Chondrocyte (in vitro differentiated cells): Measurements from ENCODE around the gene YDJC. TPM values are rescaled to one million over a fixed set of nuclear protein-coding genes. Genes with fewer than 3 reads are reported as not detected.

ENCODE experiments used
- DNase-seq: peaks from one replicate; pipeline ENCODE4 v3.0.0; 2021; ENCODE audit warnings: mixed read lengths, low spot score
- H3K27ac Mint-ChIP-seq: one replicate; pipeline ENCODE4 v1.8.0; 2021; ENCODE audit warnings: mild to moderate bottlenecking, moderate library complexity, mixed read lengths; ENCODE audit not compliant: unreplicated experiment
- H3K27me3 Mint-ChIP-seq: 2 replicates; pipeline ENCODE4 v1.8.0; 2021; ENCODE audit warnings: low read depth, mixed read lengths
- H3K36me3 Mint-ChIP-seq: 2 replicates; pipeline ENCODE4 v1.8.0; 2021; ENCODE audit warnings: low read depth, mixed read lengths
- H3K4me1 Mint-ChIP-seq: 2 replicates; pipeline ENCODE4 v1.8.0; 2021; ENCODE audit warnings: low read depth, mild to moderate bottlenecking, mixed read lengths
- H3K4me3 Mint-ChIP-seq: one replicate; pipeline ENCODE4 v1.8.0; 2021; ENCODE audit warnings: mild to moderate bottlenecking, moderate library complexity, mixed read lengths; ENCODE audit not compliant: unreplicated experiment
- H3K9me3 Mint-ChIP-seq: 2 replicates; pipeline ENCODE4 v1.8.0; 2021; ENCODE audit warnings: low read depth, mixed read lengths
- microRNA-seq: library from miRNA; unstranded; fragments of <30 nt; microRNA quantifications from one replicate; pipeline ENCODE4 v1.2.0, GENCODE V29; 2020; ENCODE audit warnings: borderline number of aligned reads
- total RNA-seq: library from RNA; stranded (reverse); gene quantifications from 3 replicates; pipeline ENCODE4 v1.2.1, GENCODE V29; 2021
- TF ChIP-seq, protein P1 (sequence below): fragments of 200-600 bp; sonication (generic); IDR thresholded peaks from 2 replicates; pipeline ENCODE4 v1.5.0; 2021; ENCODE audit warnings: antibody characterized with exemption, mild to moderate bottlenecking, moderate library complexity

YDJC gene
- total RNA-seq, 1 donor from 2014 or later: 14.6 TPM

- TF ChIP-seq, protein P1, sequence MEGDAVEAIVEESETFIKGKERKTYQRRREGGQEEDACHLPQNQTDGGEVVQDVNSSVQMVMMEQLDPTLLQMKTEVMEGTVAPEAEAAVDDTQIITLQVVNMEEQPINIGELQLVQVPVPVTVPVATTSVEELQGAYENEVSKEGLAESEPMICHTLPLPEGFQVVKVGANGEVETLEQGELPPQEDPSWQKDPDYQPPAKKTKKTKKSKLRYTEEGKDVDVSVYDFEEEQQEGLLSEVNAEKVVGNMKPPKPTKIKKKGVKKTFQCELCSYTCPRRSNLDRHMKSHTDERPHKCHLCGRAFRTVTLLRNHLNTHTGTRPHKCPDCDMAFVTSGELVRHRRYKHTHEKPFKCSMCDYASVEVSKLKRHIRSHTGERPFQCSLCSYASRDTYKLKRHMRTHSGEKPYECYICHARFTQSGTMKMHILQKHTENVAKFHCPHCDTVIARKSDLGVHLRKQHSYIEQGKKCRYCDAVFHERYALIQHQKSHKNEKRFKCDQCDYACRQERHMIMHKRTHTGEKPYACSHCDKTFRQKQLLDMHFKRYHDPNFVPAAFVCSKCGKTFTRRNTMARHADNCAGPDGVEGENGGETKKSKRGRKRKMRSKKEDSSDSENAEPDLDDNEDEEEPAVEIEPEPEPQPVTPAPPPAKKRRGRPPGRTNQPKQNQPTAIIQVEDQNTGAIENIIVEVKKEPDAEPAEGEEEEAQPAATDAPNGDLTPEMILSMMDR: no peak
- no peak overlapping the region for H3K4me3 Mint-ChIP-seq
- peaks cover 33% of the 10 kb centered on the region for H3K4me1 Mint-ChIP-seq
- DNase-seq: no peak
- no peaks in the 10 kb centered on the region for H3K9me3 Mint-ChIP-seq
- no peaks in the 10 kb centered on the region for H3K27me3 Mint-ChIP-seq
- no peak overlapping the region for H3K27ac Mint-ChIP-seq
- no peaks in the 10 kb centered on the region for H3K36me3 Mint-ChIP-seq
Measured at GRCh38 chr22:21579474-21579851, 50.4 kb downstream of the YDJC start.

Small RNA genes within 50 kb of the gene (microRNA-seq; reads per million reads assigned to microRNA genes)
- gene MIR130B (2,248 reads per million, percentile 86 among the genes with 10 or more reads in this experiment), gene MIR301B (36.6 reads per million, percentile 46 among the genes with 10 or more reads in this experiment)

Other genes starting within 250 kb of the YDJC start
- gene RIMBP3B, start 246.3 kb downstream of the YDJC start, total RNA-seq: 0.15 to 0.67 TPM (median 0.27 TPM) in 3 replicates
- 4.3 to 4.9 TPM (median 4.5 TPM) in 3 replicates for gene HIC2, start 212.7 kb downstream of the YDJC start, total RNA-seq
- gene TMEM191C, start 162.6 kb downstream of the YDJC start, total RNA-seq: 0.49 to 1.7 TPM (median 1.5 TPM) in 3 replicates
- 0.22 to 0.75 TPM (median 0.38 TPM) in 3 replicates for gene RIMBP3C, start 78.6 kb downstream of the YDJC start, total RNA-seq
- 53.2 to 57.5 TPM (median 53.7 TPM) in 3 replicates for gene UBE2L3, start 62.3 kb downstream of the YDJC start, total RNA-seq
- 0.44 to 0.85 TPM (median 0.47 TPM) in 3 replicates for gene CCDC116, start 2.7 kb upstream of the YDJC start, total RNA-seq
- 21.2 to 28.4 TPM (median 26.0 TPM) in 3 replicates for gene SDF2L1, start 12.3 kb upstream of the YDJC start, total RNA-seq
- gene PPIL2, start 36.0 kb upstream of the YDJC start, total RNA-seq: 36.0 to 46.6 TPM (median 36.8 TPM) in 3 replicates
- gene YPEL1, start 105.8 kb upstream of the YDJC start, total RNA-seq: 2.6 to 6.0 TPM (median 5.4 TPM) in 3 replicates
- 139 to 157 TPM (median 156 TPM) in 3 replicates for gene MAPK1, start 237.6 kb upstream of the YDJC start, total RNA-seq